ENCODE measurements around the gene OR6K6.

The OR6K6 gene

GRCh38 chr1:158754420-158754819 is at the start of gene OR6K6:
Gene OR6K6, plus strand, starts transcription at chr1:158754720. Its CDS starts 168 bp downstream, at chr1:158754888.
- no peak for DNase-seq

GRCh38 chr1:158706096-158706495 is 48.4 kb upstream of the OR6K6 start:
- DNase-seq = no peak

- DNase-seq = no peak
Observed at GRCh38 chr1:158711098-158711497, 43.4 kb upstream of the OR6K6 start.

- DNase-seq = no peak
Observed at GRCh38 chr1:158714754-158715153, 39.8 kb upstream of the OR6K6 start.

- no peak for DNase-seq
Observed at GRCh38 chr1:158716335-158716734, 38.2 kb upstream of the OR6K6 start.

- DNase-seq = no peak
Observed at GRCh38 chr1:158717344-158717743, 37.2 kb upstream of the OR6K6 start.

GRCh38 chr1:158719664-158720063 is 34.9 kb upstream of the OR6K6 start:
- DNase-seq = no peak

- DNase-seq = no peak
Observed at GRCh38 chr1:158720620-158721019, 33.9 kb upstream of the OR6K6 start, which contains the start of gene OR6K3. Gene OR6K3, minus strand, starts transcription at chr1:158720720. Its CDS starts 2,605 bp downstream, at chr1:158718115.

- no peak for DNase-seq
Observed at GRCh38 chr1:158724442-158724841, 30.1 kb upstream of the OR6K6 start.

GRCh38 chr1:158728510-158729225 is 25.9 kb upstream of the OR6K6 start:
- no peak for DNase-seq

GRCh38 chr1:158730453-158730852 is 24.1 kb upstream of the OR6K6 start:
- DNase-seq = no peak

GRCh38 chr1:158731707-158732106 is 22.8 kb upstream of the OR6K6 start:
- no peak for DNase-seq

GRCh38 chr1:158732524-158732923 is 22.0 kb upstream of the OR6K6 start:
- no peak for DNase-seq

- DNase-seq = no peak
Observed at GRCh38 chr1:158735848-158736247, 18.7 kb upstream of the OR6K6 start.

- no peak for DNase-seq
Observed at GRCh38 chr1:158752155-158752712, 2.3 kb upstream of the OR6K6 start.

- DNase-seq = no peak
Observed at GRCh38 chr1:158771950-158772866, 17.7 kb downstream of the OR6K6 start, which contains the start of gene OR6N1. Gene OR6N1, minus strand, starts transcription at chr1:158772195. Its CDS starts 5,513 bp downstream, at chr1:158766682.

- DNase-seq = no peak
Observed at GRCh38 chr1:158781104-158781503, 26.6 kb downstream of the OR6K6 start, which contains the start of gene OR6N2. Gene OR6N2, minus strand, starts transcription at chr1:158781204. Its CDS starts 3,569 bp downstream, at chr1:158777635.

- DNase-seq = no peak
Observed at GRCh38 chr1:158793604-158794003, 39.1 kb downstream of the OR6K6 start.

GRCh38 chr1:158794247-158794646 is 39.7 kb downstream of the OR6K6 start:
- no peak for DNase-seq

GRCh38 chr1:158798531-158798930 is 44.0 kb downstream of the OR6K6 start:
- DNase-seq = no peak

- DNase-seq = no peak
Observed at GRCh38 chr1:158799689-158800088, 45.2 kb downstream of the OR6K6 start.

GRCh38 chr1:158800526-158800925 is 46.0 kb downstream of the OR6K6 start:
- DNase-seq = no peak

GRCh38 chr1:158801396-158801795 is 46.9 kb downstream of the OR6K6 start:
- no peak for DNase-seq
